Cortex of kidney (tissue), 1 donor: ENCODE data around the gene HGS.

Experiments used
- DNase-seq: peaks from one replicate; lab custom pipeline; 2025; lab: John Stamatoyannopoulos, UW

Gene HGS

GRCh38 chr17:81683584-81684441 lies at the start of gene HGS, which contains the start of gene ARL16:
TSS of gene HGS (plus strand) at chr17:81684011. CDS start at chr17:81684067, 56 bp downstream.
TSS of gene ARL16 (minus strand) at chr17:81683797. CDS start at chr17:81683753, 44 bp downstream.
- peak; percentile 84 for DNase-seq

- no peak for DNase-seq
Measured at GRCh38 chr17:81635431-81635830, 48.4 kb upstream of the HGS start.

GRCh38 chr17:81635973-81636504 lies 47.8 kb upstream of the HGS start:
- no peak for DNase-seq

- DNase-seq, result no peak
Measured at GRCh38 chr17:81636505-81637288, 47.1 kb upstream of the HGS start, which contains the start of the genes NPLOC4 and TSPAN10. TSS of gene NPLOC4 (minus strand) at chr17:81637112. CDS start at chr17:81636930, 182 bp downstream. TSS of gene TSPAN10 (plus strand) at chr17:81637196. CDS start at chr17:81642413, 5,217 bp downstream.

GRCh38 chr17:81638683-81639082 lies 45.1 kb upstream of the HGS start:
- DNase-seq, result no peak

GRCh38 chr17:81640011-81640410 lies 43.8 kb upstream of the HGS start:
- no peak for DNase-seq

GRCh38 chr17:81641825-81642489 lies 41.9 kb upstream of the HGS start:
- DNase-seq, result no peak

- no peak for DNase-seq
Measured at GRCh38 chr17:81644496-81644895, 39.3 kb upstream of the HGS start.

GRCh38 chr17:81644976-81645952 lies 38.5 kb upstream of the HGS start:
- DNase-seq, result no peak

- no peak for DNase-seq
Measured at GRCh38 chr17:81646869-81647600, 36.8 kb upstream of the HGS start.

- DNase-seq, result no peak
Measured at GRCh38 chr17:81647640-81648012, 36.2 kb upstream of the HGS start.

- DNase-seq, result no peak
Measured at GRCh38 chr17:81648013-81648706, 35.7 kb upstream of the HGS start.

GRCh38 chr17:81648707-81649085 lies 35.1 kb upstream of the HGS start:
- no peak for DNase-seq

- DNase-seq, result no peak
Measured at GRCh38 chr17:81650951-81651350, 32.9 kb upstream of the HGS start.

GRCh38 chr17:81651692-81652091 lies 32.1 kb upstream of the HGS start:
- DNase-seq, result no peak

- no peak for DNase-seq
Measured at GRCh38 chr17:81652906-81653771, 30.7 kb upstream of the HGS start.

- DNase-seq, result no peak
Measured at GRCh38 chr17:81655378-81656117, 28.3 kb upstream of the HGS start.
